GM12891 (cell line): Measurements from ENCODE around the gene ASB4.

ENCODE experiments used
- POLR2A ChIP-seq: IDR thresholded peaks from 2 replicates; pipeline ENCODE4 v1.6.1; 2011; ENCODE audit warnings: low read depth, low read length, control low read depth
- POLR2AphosphoS5 ChIP-seq: IDR thresholded peaks from 2 replicates; pipeline ENCODE4 v1.6.1; 2011; ENCODE audit warnings: low read depth, low read length, control low read depth
- POU2F2 ChIP-seq: IDR thresholded peaks from 2 replicates; pipeline ENCODE4 v1.6.1; 2011; ENCODE audit warnings: low read depth, mild to moderate bottlenecking, control low read depth, low read length, moderate library complexity
- SPI1 ChIP-seq: IDR thresholded peaks from 2 replicates; pipeline ENCODE4 v1.6.1; 2011; ENCODE audit warnings: low read depth, low read length, control low read depth
- TAF1 ChIP-seq: IDR thresholded peaks from 2 replicates; pipeline ENCODE4 v1.6.1; 2011; ENCODE audit warnings: low read depth, low read length, control low read depth

DNA sequence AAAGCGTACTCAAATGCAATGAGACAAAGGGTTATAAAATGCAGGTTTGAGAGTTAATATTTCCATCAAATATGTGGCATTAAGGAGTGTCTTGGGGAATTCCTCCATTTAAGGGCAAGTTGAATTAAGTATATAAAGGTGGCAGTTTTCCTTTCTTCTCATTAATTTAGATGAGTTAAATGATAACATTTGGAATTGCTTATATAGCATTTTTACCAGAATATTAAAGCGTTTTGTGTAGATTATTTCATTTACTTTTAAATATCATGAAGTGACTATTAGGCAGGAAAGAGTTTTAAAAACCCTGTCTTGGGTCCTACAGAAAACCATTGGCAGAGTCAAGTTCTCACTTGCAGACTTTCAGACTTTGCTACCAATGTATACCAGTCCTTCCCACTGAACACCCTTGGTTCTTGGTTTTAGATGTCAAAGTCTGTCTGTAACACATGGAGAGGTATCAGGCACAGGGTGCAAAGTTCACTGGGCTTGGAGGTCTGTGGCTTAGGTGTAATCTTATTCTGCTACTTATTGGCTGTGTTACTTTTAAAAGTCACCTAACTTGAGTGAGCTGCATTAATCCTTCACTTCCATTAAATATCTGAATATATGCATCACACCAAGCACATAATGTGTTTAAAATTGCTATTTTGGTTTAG is 51.0 kb downstream of the ASB4 start:
- TF ChIP-seq POLR2AphosphoS5 (no peak), POLR2A (no peak), SPI1 (no peak), TAF1 (no peak), POU2F2 (no peak)
